Heart right ventricle (tissue), 16 donors: ENCODE data around the gene REG4. TPM values are rescaled to one million over a fixed set of nuclear protein-coding genes. Genes with fewer than 3 reads are reported as not detected.

Experiments used
- ATAC-seq, 8 donors: fragments of 200-7000 bp; cut with Tn5 transposase; one replicate each; pipeline ENCODE4 v1.9.1; 2020; ENCODE audit warnings: mild to moderate bottlenecking in 8 of 8, moderate library complexity in 8 of 8, moderate number of reproducible peaks in 1 of 8
- DNase-seq, 2 donors: peaks; one replicate each; pipeline ENCODE4 v3.0.0-alpha.2; 2020
- H3K27ac ChIP-seq, 10 donors: fragments of 200-600 bp; sonication (generic) in 2 of 10; one replicate each; pipeline versions ENCODE4 v1.5.0 to v1.8.0; 2020 to 2022; ENCODE audit warnings: mild to moderate bottlenecking in 3 of 10
- H3K27me3 ChIP-seq, 7 donors: fragments of 200-600 bp; one replicate each; pipeline ENCODE4 v1.8.0; 2021 to 2022; ENCODE audit warnings: mild to moderate bottlenecking in 2 of 7
- H3K36me3 ChIP-seq, 9 donors: fragments of 200-600 bp; sonication (generic) in 1 of 9; one replicate each; pipeline versions ENCODE4 v1.5.0 to v1.8.0; 2020 to 2022; ENCODE audit warnings: mild to moderate bottlenecking in 2 of 9
- H3K4me1 ChIP-seq, 9 donors: fragments of 200-600 bp; sonication (generic) in 1 of 9; one replicate each; pipeline versions ENCODE4 v1.5.0 to v1.8.0; 2020 to 2022; ENCODE audit warnings: mild to moderate bottlenecking in 4 of 9
- H3K4me3 ChIP-seq, 10 donors: fragments of 200-600 bp; sonication (generic) in 2 of 10; one replicate each; pipeline versions ENCODE4 v1.5.0 to v1.8.0; 2020 to 2022; ENCODE audit warnings: mild to moderate bottlenecking in 7 of 10, moderate library complexity in 2 of 10
- H3K9me3 ChIP-seq, 11 donors: fragments of 200-600 bp in 10 of 11; sonication (generic) in 2 of 11; one replicate each; pipeline versions ENCODE4 v1.5.0 to v1.8.0; 2013 to 2022; ENCODE audit warnings: mild to moderate bottlenecking in 2 of 11, control low read depth in 1 of 11, moderate library complexity in 1 of 11
- CTCF ChIP-seq, 9 donors: fragments of 200-600 bp; sonication (generic) in 2 of 9; IDR thresholded peaks; one replicate each; pipeline versions ENCODE4 v1.5.0 to v1.8.0; 2021 to 2022; ENCODE audit warnings: antibody characterized with exemption in 9 of 9, mild to moderate bottlenecking in 5 of 9, moderate library complexity in 1 of 9
- WGBS, 2 donors: extraction: QIAGEN DNeasy Blood & Tissue Kit; methylation state at CpG; one replicate each; pipeline ENCODE4 v1.1.7; 2013; ENCODE audit warnings: inconsistent platforms in 1 of 2; 5-methylcytosine and 5-hydroxymethylcytosine counted together
- intact Hi-C, 10 donors: fragments of 100-400 bp; cut with DNase I; formaldehyde crosslinking; loops; one replicate each; pipeline versions ENCODE4 v1.11.1 to v1.14.2; 2022
- polyA plus RNA-seq, 2 donors: library from polyadenylated mRNA; stranded (reverse); fragments of 200-250 nt; gene quantifications; one replicate each; pipeline ENCODE4 v1.2.3, GENCODE V29; 2013
- total RNA-seq, 10 donors: library from RNA; stranded (reverse); fragmentation: NEBNext Ultra II Directional in 3 of 10; extraction: Animal tissue kit (Norgen Biotek cat#: 25700) in 3 of 10; gene quantifications; one replicate each; pipeline versions ENCODE4 v1.2.1 to v1.2.4, GENCODE V29; 2021 to 2023
- donor health status: Arrhythmogenic right ventricular cardiomyopathy.
- donor health status: ischemic (EF 13 %, LVEDD 7.1; RV severe dilation, severe dysfunction).
- donor health status: healthy with polysubstance abuse.
- donor health status: DM: no; HTN: yes; CAD: no.
- donor health status: DM: no; HTN: no; CAD: no.
- donor health status: ischemic (EF 25% LVEDD 6.9; RV normal size, moderate dysfunction).
- donor health status: ischemic (EF 25% LVEDD 5.7; RV mildly dilated, moderate dysfunction).
- donor health status: healthy.
- donor health status: DM: yes; HTN: yes; CAD: no.
- donor health status: Ischemic cardiomyopathy.
- donor health status: ischemic (EF 35%, LVEDD 5.7; RV mildly dilated, moderate dysfunction).
- donor health status: nonischemic (EF 11% LVEDD 7.7; RV severe dilation, severe dysfunction).
- donor health status: DM: yes; HTN: yes; CAD: no.
- donor health status: PGD.
- donor health status: ischemic (EF 29% LVEDD 5.4; RV normal size, mild dysfunction).
- donor health status: nonischemic (EF 23%, LVEDD 6.1; RV moderate dilation, normal function).

The REG4 gene
- total and polyA plus RNA-seq, 12 donors, result not detected

- Histone ChIP-seq H3K27ac (peak overlapping the region in 2 of 10 donors; percentile 12 to 47), H3K27me3 (no peaks in the 10 kb centered on the region), H3K9me3 (no peaks in the 10 kb centered on the region), H3K4me3 (peak overlapping the region in 6 of 10 donors; percentile 14 to 36 (median 23)), H3K36me3 (no peaks in the 10 kb centered on the region), H3K4me1 (peaks cover 0 to 9% (median 4%) of the 10 kb centered on the region in 9 donors)
- 7 to 8% methylated on average over 5 of the region's 5 CpGs for WGBS, 2 donors
- peak in 1 of 2 donors; percentile 13 for DNase-seq
- TF ChIP-seq CTCF (IDR thresholded peaks at IDR 0.05), result no peak
- peak in 6 of 8 donors; percentile 47 to 81 (median 70) for ATAC-seq
- intact Hi-C loops, result no loop called here
Measured at GRCh38 chr1:119779869-119780356, 31.3 kb downstream of the REG4 start.

GRCh38 chr1:119778886-119779560 is 32.2 kb downstream of the REG4 start:
- Histone ChIP-seq H3K4me1 (peaks cover 0 to 8% (median 4%) of the 10 kb centered on the region in 9 donors), H3K4me3 (no peak overlapping the region), H3K27me3 (no peaks in the 10 kb centered on the region), H3K27ac (no peak overlapping the region), H3K36me3 (no peaks in the 10 kb centered on the region), H3K9me3 (no peaks in the 10 kb centered on the region)
- TF ChIP-seq CTCF (IDR thresholded peaks at IDR 0.05), result no peak
- 90 to 93% methylated on average over 13 of the region's 13 CpGs for WGBS, 2 donors
- intact Hi-C loops, result no loop called here
- ATAC-seq (no peak), DNase-seq (no peak)

GRCh38 chr1:119778359-119778758 is 32.9 kb downstream of the REG4 start:
- H3K4me3 ChIP-seq, result no peak overlapping the region
- peaks cover 0 to 15% (median 5%) of the 10 kb centered on the region in 9 donors for H3K4me1 ChIP-seq
- H3K9me3 ChIP-seq, result no peaks in the 10 kb centered on the region
- no peak for DNase-seq
- intact Hi-C loops, result no loop called here
- 92 to 95% methylated on average over 6 of the region's 6 CpGs for WGBS, 2 donors
- no peak overlapping the region for H3K27ac ChIP-seq
- H3K27me3 ChIP-seq, result no peaks in the 10 kb centered on the region
- ATAC-seq, result no peak
- no peak for TF ChIP-seq CTCF (IDR thresholded peaks at IDR 0.05)
- H3K36me3 ChIP-seq, result no peaks in the 10 kb centered on the region

- no peaks in the 10 kb centered on the region for H3K27me3 ChIP-seq
- no peak for DNase-seq
- peak overlapping the region in 1 of 10 donors; percentile 80 for H3K27ac ChIP-seq
- no peaks in the 10 kb centered on the region for H3K9me3 ChIP-seq
- intact Hi-C loops, result no loop called here
- H3K4me3 ChIP-seq, result no peak overlapping the region
- 79 to 81% methylated on average over 7 of the region's 7 CpGs for WGBS, 2 donors
- peaks cover 0 to 16% (median 8%) of the 10 kb centered on the region in 9 donors for H3K4me1 ChIP-seq
- no peaks in the 10 kb centered on the region for H3K36me3 ChIP-seq
- no peak for TF ChIP-seq CTCF (IDR thresholded peaks at IDR 0.05)
- ATAC-seq, result no peak
Measured at GRCh38 chr1:119774746-119775490, 36.3 kb downstream of the REG4 start.
